ENCODE measurements around the gene LSM14B.

GRCh38 chr20:62174021-62174804 lies 51.9 kb downstream of the LSM14B start:
- no peak for TF ChIP-seq CTCF (IDR thresholded peaks at IDR 0.05)
- no peak for TF ChIP-seq POLR2A (IDR thresholded peaks at IDR 0.05)

Measured in uterus (tissue), 2 donors.